ENCODE data around the gene ABLIM3.

DNA sequence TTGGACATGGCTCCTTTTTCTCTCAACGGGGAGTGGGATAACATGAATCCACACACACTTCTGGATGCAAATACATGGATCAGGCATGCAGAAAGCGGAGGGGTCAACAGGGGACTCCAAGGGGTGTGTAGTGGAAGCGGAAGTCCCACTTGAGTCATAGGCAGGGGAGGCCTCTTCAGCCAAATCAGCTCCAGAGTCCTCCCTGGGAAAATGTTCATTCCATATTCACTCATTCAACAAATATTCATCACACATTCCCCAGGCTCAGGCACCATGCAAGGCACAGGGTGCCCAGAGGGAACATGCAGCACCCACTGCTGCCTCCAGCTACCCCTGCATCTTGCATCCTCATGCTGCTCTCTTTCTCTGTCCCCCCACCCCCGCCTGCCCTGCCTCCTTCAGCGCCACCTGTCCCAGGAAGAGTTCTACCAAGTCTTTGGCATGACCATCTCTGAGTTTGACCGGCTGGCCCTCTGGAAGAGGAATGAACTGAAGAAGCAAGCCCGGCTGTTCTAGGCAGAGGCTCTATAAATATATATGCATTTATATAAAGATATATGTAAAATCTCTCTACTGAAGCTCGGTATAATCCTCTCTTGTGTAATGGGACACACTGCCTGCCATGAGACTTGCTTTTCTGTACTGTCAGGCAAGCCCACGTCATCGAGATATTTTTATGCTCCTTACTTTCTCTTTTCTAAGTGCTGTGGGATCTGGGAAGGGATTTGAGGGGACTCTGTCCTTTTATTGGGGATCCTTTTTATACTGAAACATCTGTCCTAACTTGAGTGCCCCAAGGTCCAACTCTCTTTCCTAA, 116.8 kb downstream of the ABLIM3 start:
- TF ChIP-seq HDGF (IDR thresholded peaks at IDR 0.05; ENCODE audit: borderline replicate concordance) (no peak), FOXM1 (IDR thresholded peaks at IDR 0.05; ENCODE audit: borderline replicate concordance) (no peak), ELF4 (IDR thresholded peaks at IDR 0.05) (no peak), ARNT (IDR thresholded peaks at IDR 0.05) (no peak), BHLHE40 (IDR thresholded peaks at IDR 0.05; ENCODE audit: borderline replicate concordance) (no peak), SP1 (IDR thresholded peaks at IDR 0.05) (no peak), LEF1 (IDR thresholded peaks at IDR 0.05; ENCODE audit: borderline replicate concordance) (no peak), L3MBTL2 (conservative IDR thresholded peaks at IDR 0.05) (no peak)
- TF ChIP-seq, protein P1, sequence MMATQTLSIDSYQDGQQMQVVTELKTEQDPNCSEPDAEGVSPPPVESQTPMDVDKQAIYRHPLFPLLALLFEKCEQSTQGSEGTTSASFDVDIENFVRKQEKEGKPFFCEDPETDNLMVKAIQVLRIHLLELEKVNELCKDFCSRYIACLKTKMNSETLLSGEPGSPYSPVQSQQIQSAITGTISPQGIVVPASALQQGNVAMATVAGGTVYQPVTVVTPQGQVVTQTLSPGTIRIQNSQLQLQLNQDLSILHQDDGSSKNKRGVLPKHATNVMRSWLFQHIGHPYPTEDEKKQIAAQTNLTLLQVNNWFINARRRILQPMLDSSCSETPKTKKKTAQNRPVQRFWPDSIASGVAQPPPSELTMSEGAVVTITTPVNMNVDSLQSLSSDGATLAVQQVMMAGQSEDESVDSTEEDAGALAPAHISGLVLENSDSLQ (IDR thresholded peaks at IDR 0.05) = no peak
